HG02938 (cell line): ENCODE results near the gene DHDH.

Source experiments
- ATAC-seq: cut with Tn5 transposase; IDR thresholded peaks from one replicate; pipeline ENCODE4 v1.9.1; 2021; ENCODE audit warnings: mild to moderate bottlenecking, moderate library complexity; ENCODE audit not compliant: unreplicated experiment

The DHDH gene

GRCh38 chr19:48991011-48991609, 57.6 kb downstream of the DHDH start:
- ATAC-seq, result no peak

GRCh38 chr19:48991873-48992580, 58.5 kb downstream of the DHDH start:
- no peak for ATAC-seq

- peak; percentile 6 for ATAC-seq
These were observed 59.2 kb downstream of the DHDH start for GRCh38 chr19:48992581-48993174.

- ATAC-seq, result peak; percentile 87
These were observed 59.9 kb downstream of the DHDH start, which contains the start of the genes GYS1 and RUVBL2 for GRCh38 chr19:48993175-48994034. TSS of gene GYS1 (minus strand) at chr19:48993309. CDS start at chr19:48993112, 197 bp downstream. TSS of gene RUVBL2 (plus strand) at chr19:48993887. CDS start at chr19:48993912, 25 bp downstream.

GRCh38 chr19:48994035-48994386, 60.5 kb downstream of the DHDH start:
- no peak for ATAC-seq
